Right kidney (tissue), 9 donors: ENCODE data around the gene DCAF7.

Experiments used
- DNase-seq: peaks from one replicate; pipeline ENCODE4 v3.0.0-alpha.2; 2016
- long read RNA-seq, 8 donors: transcript quantifications; one replicate each; lab custom pipeline, GENCODE V29; 2026

DCAF7 gene
- long read RNA-seq, donor 1, full-length matches to known transcripts, result 21 of 30 reads
- long read RNA-seq, donor 1, partial matches to known transcripts, result 9 of 30 reads
- long read RNA-seq, donor 1, other reads (novel, unspliced or antisense), result 0 of 30 reads
- long read RNA-seq, donor 2, full-length matches to known transcripts, result 8 of 34 reads
- long read RNA-seq, donor 2, partial matches to known transcripts, result 26 of 34 reads
- long read RNA-seq, donor 2, other reads (novel, unspliced or antisense), result 0 of 34 reads
- long read RNA-seq, donor 3, full-length matches to known transcripts, result 8 of 23 reads
- long read RNA-seq, donor 3, partial matches to known transcripts, result 15 of 23 reads
- long read RNA-seq, donor 3, other reads (novel, unspliced or antisense), result 0 of 23 reads
- long read RNA-seq, donor 4, full-length matches to known transcripts, result 32 of 69 reads
- long read RNA-seq, donor 4, partial matches to known transcripts, result 37 of 69 reads
- long read RNA-seq, donor 4, other reads (novel, unspliced or antisense), result 0 of 69 reads
- long read RNA-seq, donor 5, full-length matches to known transcripts, result 31 of 42 reads
- long read RNA-seq, donor 5, partial matches to known transcripts, result 11 of 42 reads
- long read RNA-seq, donor 5, other reads (novel, unspliced or antisense), result 0 of 42 reads
- long read RNA-seq, donor 6, full-length matches to known transcripts, result 26 of 47 reads
- long read RNA-seq, donor 6, partial matches to known transcripts, result 21 of 47 reads
- long read RNA-seq, donor 6, other reads (novel, unspliced or antisense), result 0 of 47 reads
- long read RNA-seq, donor 7, result 0 reads
- long read RNA-seq, donor 8, full-length matches to known transcripts, result 20 of 38 reads
- long read RNA-seq, donor 8, partial matches to known transcripts, result 18 of 38 reads
- long read RNA-seq, donor 8, other reads (novel, unspliced or antisense), result 0 of 38 reads

DNA sequence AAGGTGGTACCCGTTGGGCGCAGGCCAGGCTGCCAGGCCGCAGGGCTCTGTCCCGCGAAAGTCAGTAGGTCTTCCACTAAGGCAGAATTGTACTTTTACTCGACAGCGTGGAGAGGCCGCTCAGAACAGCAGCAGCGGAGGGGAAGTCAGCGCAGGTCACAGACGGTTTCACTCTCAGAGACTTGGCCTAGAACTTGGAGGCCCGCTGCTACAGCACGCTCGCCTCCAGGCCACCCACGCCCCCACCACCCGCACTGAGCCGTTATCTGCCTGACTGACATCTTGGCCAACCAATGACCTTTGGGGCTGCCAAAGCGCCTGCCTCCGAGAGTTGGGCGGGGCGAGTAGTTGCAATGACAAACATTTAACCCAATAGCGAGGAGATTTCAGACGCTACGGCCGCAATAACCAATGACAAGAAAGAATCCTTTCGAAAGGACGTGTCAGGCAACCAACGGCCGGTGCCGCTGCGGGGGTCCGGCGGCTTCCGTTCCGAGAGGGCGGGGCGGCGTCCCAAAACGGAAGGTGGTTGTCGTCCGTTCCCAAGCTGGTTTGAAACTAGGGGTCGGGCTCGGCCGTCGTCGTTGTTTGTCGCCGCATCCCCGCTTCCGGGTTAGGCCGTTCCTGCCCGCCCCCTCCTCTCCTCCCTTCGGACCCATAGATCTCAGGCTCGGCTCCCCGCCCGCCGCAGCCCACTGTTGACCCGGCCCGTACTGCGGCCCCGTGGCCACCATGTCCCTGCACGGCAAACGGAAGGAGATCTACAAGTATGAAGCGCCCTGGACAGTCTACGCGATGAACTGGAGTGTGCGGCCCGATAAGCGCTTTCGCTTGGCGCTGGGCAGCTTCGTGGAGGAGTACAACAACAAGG, at the start of gene DCAF7:
TSS of gene DCAF7 (plus strand) at position 532 of the 871 bp plus-strand sequence. CDS start at position 733, 201 bp downstream.
- DNase-seq, result peak; percentile 90

GRCh38 chr17:63500543-63501390, 49.5 kb upstream of the DCAF7 start:
- DNase-seq, result no peak

DNA sequence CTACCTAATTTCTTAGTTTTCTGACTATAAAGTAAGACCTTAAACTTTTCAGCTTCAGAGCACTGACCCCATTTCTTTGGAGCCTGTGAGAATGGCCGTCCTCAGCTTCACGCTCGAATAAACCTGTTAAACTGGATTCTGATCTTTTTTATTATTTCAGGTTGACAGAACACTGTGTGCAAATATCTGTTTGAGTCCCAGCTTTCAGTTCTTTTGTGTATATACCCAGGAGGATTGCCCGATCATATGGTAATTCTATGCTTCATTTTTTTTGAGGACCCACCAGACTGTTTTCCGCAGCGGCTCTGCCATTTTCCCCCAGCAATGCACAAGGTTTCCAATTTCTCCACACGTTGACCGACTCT, 47.0 kb upstream of the DCAF7 start:
- no peak for DNase-seq

DNA sequence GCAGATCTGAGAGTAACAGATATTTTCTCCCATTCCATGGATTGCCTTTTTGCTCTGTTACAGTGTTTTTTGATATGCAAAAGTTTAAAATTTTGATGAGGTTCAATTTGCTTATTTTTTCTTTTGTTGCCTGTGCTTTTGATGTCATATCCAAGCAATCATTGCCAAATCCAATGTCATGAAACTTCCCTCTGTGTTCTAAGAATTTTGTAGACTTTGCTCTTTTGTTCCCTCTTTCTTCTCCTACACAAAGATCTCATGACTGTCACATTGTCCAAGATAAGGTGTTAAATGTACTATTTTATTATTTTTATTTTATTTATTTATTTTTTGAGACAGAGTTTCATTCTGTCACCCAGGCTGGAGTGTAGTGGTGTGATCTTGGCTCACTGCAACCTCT, 46.0 kb upstream of the DCAF7 start:
- DNase-seq, result no peak

DNA sequence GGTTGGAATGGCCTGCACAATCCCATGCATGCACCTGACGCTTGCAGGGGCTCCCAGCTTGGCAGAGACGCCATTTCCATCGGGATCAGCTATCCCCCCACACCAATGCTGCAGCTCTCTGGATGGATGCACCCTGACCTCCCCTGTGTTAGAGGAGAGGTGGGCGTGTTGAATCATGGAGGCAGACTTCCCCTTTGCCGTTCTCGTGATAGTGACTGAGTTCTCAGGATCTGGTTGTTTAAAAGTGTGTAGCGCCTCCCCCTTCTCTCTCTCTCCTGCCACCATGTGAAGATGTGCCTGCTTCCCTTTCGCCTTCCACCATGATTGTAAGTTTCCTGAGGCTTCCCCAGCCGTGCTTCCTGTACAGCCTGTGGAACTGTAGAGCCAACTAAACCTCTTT, 44.9 kb upstream of the DCAF7 start:
- DNase-seq, result no peak

DNA sequence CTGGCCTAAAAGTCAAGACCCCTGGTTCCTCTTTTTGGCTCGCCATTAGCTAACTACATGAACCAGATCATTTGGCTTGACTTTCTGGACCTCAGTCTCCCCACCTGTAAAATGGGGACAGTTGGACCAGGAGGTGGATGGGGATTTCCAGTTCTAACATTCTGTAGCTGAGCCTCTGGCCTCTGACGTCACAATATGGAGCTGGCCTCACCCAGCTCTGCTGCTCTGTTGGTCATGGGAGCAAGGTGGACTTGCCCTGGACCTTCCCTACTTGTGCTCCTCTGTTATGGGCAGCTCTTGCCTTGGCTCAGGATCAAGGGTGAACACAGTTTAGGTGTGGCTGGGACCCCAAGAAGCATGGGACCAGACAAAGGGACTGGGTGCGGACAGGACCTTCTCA, 43.6 kb upstream of the DCAF7 start:
- DNase-seq, result no peak

DNA sequence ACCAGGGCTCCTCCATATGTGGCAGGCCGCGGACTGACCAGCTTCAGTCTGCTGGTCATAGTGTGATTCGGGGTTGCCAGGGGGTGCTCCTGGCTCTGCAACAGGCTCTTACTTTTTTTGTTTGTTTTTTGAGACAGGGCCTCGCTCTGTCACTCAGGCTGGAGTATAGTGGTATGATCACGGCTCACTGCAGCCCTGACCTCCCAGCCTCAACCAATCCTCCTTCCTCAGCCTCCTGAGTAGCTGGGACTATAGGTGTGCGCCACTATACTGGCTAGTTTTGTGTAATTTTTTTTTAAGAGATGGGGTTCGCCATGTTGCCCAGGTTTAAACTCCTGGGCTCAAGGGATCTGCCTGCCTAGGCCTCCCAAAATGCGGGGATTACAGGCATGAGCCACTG, 38.9 kb upstream of the DCAF7 start:
- DNase-seq, result no peak

GRCh38 chr17:63512388-63512787, 37.9 kb upstream of the DCAF7 start:
- no peak for DNase-seq

GRCh38 chr17:63512896-63513644, 37.2 kb upstream of the DCAF7 start:
- no peak for DNase-seq

DNA sequence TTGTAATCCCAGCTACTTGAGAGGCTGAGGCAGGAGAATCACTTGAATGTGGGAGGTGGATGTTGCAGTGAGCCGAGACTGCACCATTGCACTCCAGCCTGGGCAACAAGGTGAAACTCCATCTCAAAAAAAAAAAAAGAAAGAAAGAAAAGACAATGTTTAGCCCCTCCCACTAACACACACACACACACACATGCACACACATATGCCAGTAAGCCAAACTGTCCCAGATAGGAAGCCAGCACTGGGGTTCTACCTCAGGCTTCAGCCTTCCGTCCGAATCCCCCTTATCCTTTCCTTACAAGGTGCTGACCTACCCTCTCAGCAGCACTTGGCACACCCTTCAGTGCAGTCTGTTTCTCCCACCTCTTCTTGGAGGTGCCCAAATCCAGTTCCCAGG, 35.8 kb upstream of the DCAF7 start:
- DNase-seq, result no peak

GRCh38 chr17:63514974-63515373, 35.3 kb upstream of the DCAF7 start:
- no peak for DNase-seq

- DNase-seq, result no peak
Measured at GRCh38 chr17:63515426-63515825, 34.9 kb upstream of the DCAF7 start.

DNA sequence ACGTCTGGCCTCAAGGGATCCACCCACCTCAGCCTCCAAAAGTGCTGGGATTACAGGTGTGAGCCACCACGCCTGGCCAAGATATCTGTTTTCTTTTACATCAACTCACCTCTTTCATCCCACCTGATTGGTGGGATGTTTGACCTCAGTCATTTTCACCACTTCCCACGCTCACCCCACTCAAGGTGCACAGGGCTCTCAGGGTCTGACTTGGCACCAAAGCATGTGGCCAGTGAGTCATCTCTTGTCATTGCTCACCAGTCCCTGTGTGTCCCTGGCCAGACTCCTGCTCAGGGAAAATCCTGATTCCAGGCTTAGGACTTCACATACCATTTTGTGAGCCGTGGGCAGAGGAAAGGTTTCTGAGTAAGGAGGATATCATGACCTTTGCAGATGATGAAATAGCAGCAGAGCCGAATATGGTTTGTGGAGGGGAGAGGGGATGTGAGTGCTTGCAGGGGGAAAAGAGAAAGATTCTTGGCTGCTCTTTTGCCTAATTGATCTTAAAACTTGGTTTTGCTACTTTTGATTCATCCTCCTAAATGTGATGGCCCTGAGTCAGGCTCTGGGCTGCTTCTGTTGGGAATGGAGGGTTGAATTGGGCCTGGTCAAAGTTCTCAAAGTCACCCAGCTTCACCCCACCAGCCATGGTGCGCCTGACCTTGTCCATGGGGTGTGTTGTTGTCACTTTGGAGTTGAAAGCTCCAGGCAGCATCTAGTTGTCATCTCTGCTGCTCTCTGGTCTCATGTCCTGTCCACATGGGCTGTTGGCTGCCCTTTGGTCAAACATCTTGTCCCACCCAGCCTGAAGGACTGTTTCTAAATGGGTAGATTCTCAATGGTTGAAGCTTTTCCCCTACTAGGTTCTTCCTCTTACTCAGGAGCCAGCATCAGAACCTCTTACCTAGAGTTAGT, 33.1 kb upstream of the DCAF7 start:
- DNase-seq, result no peak

DNA sequence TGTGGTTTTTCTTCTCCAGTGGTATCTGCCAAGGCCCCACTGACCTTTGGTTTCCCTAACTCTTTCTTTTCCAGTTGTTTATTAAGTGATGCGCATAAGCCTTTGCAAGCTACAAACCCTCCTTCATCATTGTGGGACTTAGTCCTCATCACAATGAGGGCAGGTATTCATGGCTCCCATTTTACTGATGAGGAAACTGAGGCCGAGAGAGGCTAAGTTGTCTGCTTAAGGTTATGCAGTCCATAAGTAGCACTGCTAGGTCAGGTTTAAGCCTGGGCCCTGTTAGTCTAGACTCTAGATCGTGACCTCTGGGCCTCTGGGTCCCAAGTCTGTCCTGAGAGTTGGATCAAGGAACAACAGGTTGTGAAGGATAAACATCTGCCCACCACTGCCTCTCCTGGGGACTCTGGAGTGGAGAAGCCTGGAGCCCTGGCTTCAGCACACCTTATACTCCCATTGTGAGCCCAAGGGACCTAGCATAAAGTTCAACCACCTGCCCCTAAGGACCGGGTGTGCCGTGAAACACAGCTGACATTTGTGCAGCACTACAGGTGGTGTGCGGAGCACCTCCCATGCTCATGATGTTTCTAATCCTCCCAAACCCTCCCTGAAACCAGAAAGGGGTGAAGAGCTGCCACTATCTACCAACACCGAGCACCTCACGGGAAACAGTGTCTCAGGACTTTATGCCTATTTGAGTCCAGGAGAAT, 32.3 kb upstream of the DCAF7 start:
- no peak for DNase-seq

GRCh38 chr17:63519116-63519881, 31.0 kb upstream of the DCAF7 start:
- no peak for DNase-seq

- peak; percentile 48 for DNase-seq
Measured at GRCh38 chr17:63519972-63520882, 30.1 kb upstream of the DCAF7 start.
